ENCODE results near the gene RUNX2.

The RUNX2 gene

GRCh38 chr6:45491048-45491735 is 163.1 kb downstream of the RUNX2 start:
- no peak for DNase-seq

GRCh38 chr6:45491874-45492273 is 163.7 kb downstream of the RUNX2 start:
- DNase-seq, result no peak

- no peak for DNase-seq
Observed at GRCh38 chr6:45493761-45494160, 165.6 kb downstream of the RUNX2 start.

- no peak for DNase-seq
Observed at GRCh38 chr6:45494416-45495135, 166.4 kb downstream of the RUNX2 start.

- DNase-seq, result no peak
Observed at GRCh38 chr6:45495429-45496084, 167.4 kb downstream of the RUNX2 start.

- no peak for DNase-seq
Observed at GRCh38 chr6:45496085-45496433, 167.9 kb downstream of the RUNX2 start.

GRCh38 chr6:45498591-45498990 is 170.5 kb downstream of the RUNX2 start:
- DNase-seq, result no peak

- no peak for DNase-seq
Observed at GRCh38 chr6:45500924-45501816, 173.0 kb downstream of the RUNX2 start.

- DNase-seq, result no peak
Observed at GRCh38 chr6:45502456-45502855, 174.3 kb downstream of the RUNX2 start.

- peak; percentile 30 for DNase-seq
Observed at GRCh38 chr6:45504947-45505346, 176.8 kb downstream of the RUNX2 start.

GRCh38 chr6:45505470-45505869 is 177.3 kb downstream of the RUNX2 start:
- DNase-seq, result no peak

GRCh38 chr6:45507186-45507585 is 179.1 kb downstream of the RUNX2 start:
- no peak for DNase-seq

GRCh38 chr6:45509426-45509825 is 181.3 kb downstream of the RUNX2 start:
- DNase-seq, result no peak

GRCh38 chr6:45512717-45513116 is 184.6 kb downstream of the RUNX2 start:
- DNase-seq, result no peak

GRCh38 chr6:45513213-45513618 is 185.1 kb downstream of the RUNX2 start:
- DNase-seq, result peak; percentile 48

- DNase-seq, result no peak
Observed at GRCh38 chr6:45513843-45514242, 185.7 kb downstream of the RUNX2 start.

- no peak for DNase-seq
Observed at GRCh38 chr6:45514454-45515230, 186.5 kb downstream of the RUNX2 start.

GRCh38 chr6:45518013-45518720 is 190.0 kb downstream of the RUNX2 start:
- no peak for DNase-seq

- no peak for DNase-seq
Observed at GRCh38 chr6:45521226-45521625, 193.1 kb downstream of the RUNX2 start.

GRCh38 chr6:45522486-45522885 is 194.4 kb downstream of the RUNX2 start:
- no peak for DNase-seq

GRCh38 chr6:45527210-45527609 is 199.1 kb downstream of the RUNX2 start:
- DNase-seq, result no peak
